SK-N-SH treated with all-trans-retinoic acid at 6 μM for 48 hours (cell line): ENCODE data around the gene TTC34.

Experiments used
- ATAC-seq: fragments of 200-7000 bp; cut with Tn5 transposase; 3 replicates; pipeline ENCODE4 v1.9.1; 2020; ENCODE audit warnings: mild to moderate bottlenecking, moderate library complexity
- ARNTL ChIP-seq: fragments of 450-650 bp; formaldehyde crosslinking; IDR thresholded peaks from 2 replicates; pipeline ENCODE4 v1.5.0; 2020; ENCODE audit warnings: low read depth, mild to moderate bottlenecking, moderate library complexity, borderline replicate concordance
- BACH2 ChIP-seq: fragments of 250-450 bp; sonication (Bioruptor Pico); IDR thresholded peaks from 2 replicates; pipeline ENCODE4 v1.9.0; 2021; ENCODE audit warnings: mild to moderate bottlenecking, borderline replicate concordance
- CSDC2 ChIP-seq: fragments of 250-450 bp; sonication (Bioruptor Pico); IDR thresholded peaks from 2 replicates; pipeline ENCODE4 v1.5.0; 2020; ENCODE audit warnings: mild to moderate bottlenecking, moderate library complexity
- CSRNP3 ChIP-seq: fragments of 250-450 bp; sonication (Bioruptor Pico); IDR thresholded peaks from 2 replicates; pipeline ENCODE4 v1.5.1; 2021; ENCODE audit warnings: mild to moderate bottlenecking, moderate library complexity
- ESRRG ChIP-seq: fragments of 250-450 bp; sonication (Bioruptor Pico); IDR thresholded peaks from 2 replicates; pipeline ENCODE4 v1.6.1; 2021; ENCODE audit warnings: mild to moderate bottlenecking
- GLIS3 ChIP-seq: fragments of 250-450 bp; sonication (Bioruptor Pico); IDR thresholded peaks from 2 replicates; pipeline ENCODE4 v1.5.0; 2020; ENCODE audit warnings: mild to moderate bottlenecking, moderate library complexity
- OSR1 ChIP-seq: fragments of 250-450 bp; sonication (Bioruptor Pico); IDR thresholded peaks from 2 replicates; pipeline ENCODE4 v1.8.0; 2022; ENCODE audit warnings: moderate library complexity, mild to moderate bottlenecking, inconsistent platforms
- POU6F1 ChIP-seq: fragments of 250-450 bp; sonication (Bioruptor Pico); IDR thresholded peaks from 2 replicates; pipeline ENCODE4 v1.8.0; 2021; ENCODE audit warnings: low read depth, mild to moderate bottlenecking, moderate library complexity, borderline replicate concordance
- PPARA ChIP-seq: fragments of 250-450 bp; sonication (Bioruptor Pico); IDR thresholded peaks from 2 replicates; pipeline ENCODE4 v1.5.0; 2020; ENCODE audit warnings: mild to moderate bottlenecking, borderline replicate concordance
- RARB ChIP-seq: fragments of 250-450 bp; sonication (Bioruptor Pico); IDR thresholded peaks from 2 replicates; pipeline ENCODE4 v1.8.0; 2021; ENCODE audit warnings: mild to moderate bottlenecking, moderate library complexity
- SNAI2 ChIP-seq: fragments of 250-450 bp; sonication (Bioruptor Pico); IDR thresholded peaks from 2 replicates; pipeline ENCODE4 v1.5.0; 2020; ENCODE audit warnings: mild to moderate bottlenecking, moderate library complexity
- TCF4 ChIP-seq: fragments of 250-450 bp; sonication (Bioruptor Pico); IDR thresholded peaks from 2 replicates; pipeline ENCODE4 v1.8.0; 2021; ENCODE audit warnings: mild to moderate bottlenecking, moderate library complexity, borderline replicate concordance
- TOX ChIP-seq: fragments of 250-450 bp; sonication (Bioruptor Pico); IDR thresholded peaks from 2 replicates; pipeline ENCODE4 v1.8.0; 2021; ENCODE audit warnings: mild to moderate bottlenecking, moderate library complexity, borderline replicate concordance
- TSHZ2 ChIP-seq: fragments of 250-450 bp; sonication (Bioruptor Pico); IDR thresholded peaks from 2 replicates; pipeline ENCODE4 v1.5.0; 2020; ENCODE audit warnings: mild to moderate bottlenecking, moderate library complexity
- ZC3H10 ChIP-seq: fragments of 250-450 bp; sonication (Bioruptor Pico); IDR thresholded peaks from 2 replicates; pipeline ENCODE4 v1.5.1; 2021; ENCODE audit warnings: mild to moderate bottlenecking, moderate library complexity
- ZFP30 ChIP-seq: fragments of 450-650 bp; formaldehyde crosslinking; IDR thresholded peaks from 2 replicates; pipeline ENCODE4 v1.5.0; 2022; ENCODE audit warnings: mild to moderate bottlenecking, moderate library complexity
- ZNF565 ChIP-seq: fragments of 450-650 bp; formaldehyde crosslinking; conservative IDR thresholded peaks from 2 replicates; pipeline ENCODE4 v1.5.0; 2020; ENCODE audit warnings: low read depth, mild to moderate bottlenecking, moderate library complexity
- TF ChIP-seq, protein P1 (sequence below): fragments of 250-450 bp; sonication (Bioruptor Pico); IDR thresholded peaks from 2 replicates; pipeline ENCODE4 v1.8.0; 2020; ENCODE audit warnings: mild to moderate bottlenecking, moderate library complexity, borderline replicate concordance
- TF ChIP-seq, protein P2 (sequence below): fragments of 250-450 bp; sonication (Bioruptor Pico); IDR thresholded peaks from 2 replicates; pipeline ENCODE4 v1.5.1; 2020; ENCODE audit warnings: low read depth, mild to moderate bottlenecking, moderate library complexity

The TTC34 gene

DNA sequence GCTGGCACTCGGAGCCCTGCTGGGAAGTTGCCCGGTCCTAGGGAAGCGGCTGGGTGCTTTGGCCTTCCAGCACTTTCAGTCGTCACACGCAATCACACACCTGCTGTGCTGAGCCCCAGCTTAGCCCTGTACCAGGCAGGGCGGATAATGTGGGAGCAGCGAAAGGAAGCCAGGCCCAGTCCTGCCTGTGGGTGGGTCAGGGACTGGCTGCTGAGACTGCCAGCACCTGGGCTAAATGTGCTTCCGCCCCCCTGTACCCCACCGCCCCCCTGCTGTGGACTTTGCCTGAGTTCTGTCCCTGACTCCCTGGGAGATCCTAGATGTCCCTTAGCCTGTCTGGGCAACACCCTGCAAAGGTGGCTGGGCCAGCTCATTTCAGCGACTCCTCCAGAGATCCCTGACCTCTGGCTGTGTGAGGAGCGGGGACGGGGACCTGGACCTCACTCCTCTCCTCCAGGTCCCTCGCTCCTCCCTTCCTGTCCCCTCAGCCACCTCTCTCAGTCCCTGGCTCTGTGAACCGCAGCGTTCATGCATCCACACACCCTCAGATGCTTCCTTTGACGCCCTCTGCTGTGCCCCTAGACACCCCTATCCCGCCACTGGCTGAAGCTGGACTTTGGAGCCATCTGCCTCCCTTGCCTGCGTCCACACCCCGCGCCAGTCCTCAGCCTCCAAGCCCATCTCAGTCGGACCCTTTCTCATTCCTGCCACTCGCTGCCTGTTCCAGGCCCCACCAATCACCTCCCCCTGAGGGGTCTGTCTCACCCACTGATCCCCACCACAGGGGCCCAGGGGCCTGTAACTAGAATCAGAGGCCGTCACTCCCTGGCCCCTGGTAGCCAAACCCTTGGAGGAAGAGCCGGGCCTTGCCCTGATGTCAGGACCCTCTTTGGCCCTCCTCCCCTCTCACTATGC, 170.1 kb downstream of the TTC34 start:
- TF ChIP-seq ZC3H10 (CRISPR knock-in tag), result no peak
- TF ChIP-seq ZNF565 (CRISPR knock-in tag), result no peak
- no peak for TF ChIP-seq CSDC2
- no peak for TF ChIP-seq RARB (CRISPR knock-in tag)
- no peak for TF ChIP-seq TOX
- no peak for TF ChIP-seq PPARA (CRISPR knock-in tag)
- TF ChIP-seq POU6F1, result no peak
- TF ChIP-seq GLIS3 (CRISPR knock-in tag), result no peak
- TF ChIP-seq, protein P1, sequence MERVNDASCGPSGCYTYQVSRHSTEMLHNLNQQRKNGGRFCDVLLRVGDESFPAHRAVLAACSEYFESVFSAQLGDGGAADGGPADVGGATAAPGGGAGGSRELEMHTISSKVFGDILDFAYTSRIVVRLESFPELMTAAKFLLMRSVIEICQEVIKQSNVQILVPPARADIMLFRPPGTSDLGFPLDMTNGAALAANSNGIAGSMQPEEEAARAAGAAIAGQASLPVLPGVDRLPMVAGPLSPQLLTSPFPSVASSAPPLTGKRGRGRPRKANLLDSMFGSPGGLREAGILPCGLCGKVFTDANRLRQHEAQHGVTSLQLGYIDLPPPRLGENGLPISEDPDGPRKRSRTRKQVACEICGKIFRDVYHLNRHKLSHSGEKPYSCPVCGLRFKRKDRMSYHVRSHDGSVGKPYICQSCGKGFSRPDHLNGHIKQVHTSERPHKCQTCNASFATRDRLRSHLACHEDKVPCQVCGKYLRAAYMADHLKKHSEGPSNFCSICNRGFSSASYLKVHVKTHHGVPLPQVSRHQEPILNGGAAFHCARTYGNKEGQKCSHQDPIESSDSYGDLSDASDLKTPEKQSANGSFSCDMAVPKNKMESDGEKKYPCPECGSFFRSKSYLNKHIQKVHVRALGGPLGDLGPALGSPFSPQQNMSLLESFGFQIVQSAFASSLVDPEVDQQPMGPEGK (CRISPR knock-in tag), result no peak
- no peak for TF ChIP-seq BACH2
- no peak for ATAC-seq

- no peak for TF ChIP-seq ARNTL (CRISPR knock-in tag)
- TF ChIP-seq SNAI2, result no peak
- TF ChIP-seq TCF4 (CRISPR knock-in tag), result no peak
- no peak for TF ChIP-seq PPARA (CRISPR knock-in tag)
- TF ChIP-seq ZFP30 (CRISPR knock-in tag), result no peak
- no peak for TF ChIP-seq ZNF565 (CRISPR knock-in tag)
- TF ChIP-seq CSRNP3 (CRISPR knock-in tag), result no peak
- TF ChIP-seq POU6F1, result no peak
- TF ChIP-seq, protein P1 (CRISPR knock-in tag), result no peak
- TF ChIP-seq CSDC2, result no peak
- TF ChIP-seq OSR1, result no peak
- TF ChIP-seq TSHZ2, result no peak
- no peak for TF ChIP-seq RARB (CRISPR knock-in tag)
- TF ChIP-seq, protein P2, sequence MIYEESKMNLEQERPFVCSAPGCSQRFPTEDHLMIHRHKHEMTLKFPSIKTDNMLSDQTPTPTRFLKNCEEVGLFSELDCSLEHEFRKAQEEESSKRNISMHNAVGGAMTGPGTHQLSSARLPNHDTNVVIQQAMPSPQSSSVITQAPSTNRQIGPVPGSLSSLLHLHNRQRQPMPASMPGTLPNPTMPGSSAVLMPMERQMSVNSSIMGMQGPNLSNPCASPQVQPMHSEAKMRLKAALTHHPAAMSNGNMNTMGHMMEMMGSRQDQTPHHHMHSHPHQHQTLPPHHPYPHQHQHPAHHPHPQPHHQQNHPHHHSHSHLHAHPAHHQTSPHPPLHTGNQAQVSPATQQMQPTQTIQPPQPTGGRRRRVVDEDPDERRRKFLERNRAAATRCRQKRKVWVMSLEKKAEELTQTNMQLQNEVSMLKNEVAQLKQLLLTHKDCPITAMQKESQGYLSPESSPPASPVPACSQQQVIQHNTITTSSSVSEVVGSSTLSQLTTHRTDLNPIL (CRISPR knock-in tag), result no peak
- no peak for TF ChIP-seq ESRRG (CRISPR knock-in tag)
- ATAC-seq, result no peak
These were observed 170.9 kb downstream of the TTC34 start for GRCh38 chr1:2630498-2631135.
